OCI-LY3 (cell line): ENCODE data around the gene RPS6KA2.

Experiments used
- CTCF ChIP-seq: fragments of 200-600, 300-600 bp; sonication (generic); IDR thresholded peaks from 2 replicates; pipeline ENCODE4 v1.5.1; 2014; ENCODE audit warnings: antibody characterized with exemption, low read length, low read depth
- EZH2phosphoT487 ChIP-seq: fragments of 200-600 bp; shearing (Covaris generic); IDR thresholded peaks from 2 replicates; pipeline ENCODE4 v1.6.1; 2018; ENCODE audit warnings: antibody characterized with exemption, mixed run types, low read depth

- TF ChIP-seq CTCF (no peak), EZH2phosphoT487 (no peak)
These were observed 8.2 kb upstream of the RPS6KA2 start for GRCh38 chr6:166635013-166635970.
